PC-9 (cell line): ENCODE results near the gene TMEM150C. TPM values are rescaled to one million over a fixed set of nuclear protein-coding genes. Genes with fewer than 3 reads are reported as not detected.
A peak's percentile ranks its signal among the peaks of the same experiment; 100 is the strongest.

Experiments used
- BruUV-seq: library from RNA; stranded (reverse); fragments of 400-500 nt; replicated peaks from 2 replicates; lab custom pipeline; 2021; lab: Mats Ljungman, UMichigan
- CTCF ChIA-PET: fragments of 300-600 bp; sonication (Branson Sonifier 250); formaldehyde crosslinking; loops from one replicate; lab custom pipeline; 2022; ENCODE audit warnings: antibody characterized with exemption; lab: Charles Lee
- POLR2A ChIA-PET: fragments of 300-600 bp; sonication (Branson Sonifier 250); formaldehyde crosslinking; loops from one replicate; lab custom pipeline; 2022; ENCODE audit warnings: antibody characterized with exemption; ENCODE audit not compliant: unreplicated experiment; lab: Charles Lee
- DNase-seq, 2 experiments: peaks; one replicate each; pipeline versions ENCODE4 v3.0.0 to v3.0.0-alpha.2; 2015 to 2022; ENCODE audit warnings: mixed read lengths in 1 of 2
- H2AFZ ChIP-seq: fragments of 200-600 bp; sonication (generic); 2 replicates; pipeline ENCODE4 v1.8.1; 2017; ENCODE audit warnings: antibody characterized with exemption
- H3F3A ChIP-seq: fragments of 200-600 bp; sonication (generic); 2 replicates; pipeline ENCODE4 v1.8.1; 2017; ENCODE audit warnings: antibody characterized with exemption, mild to moderate bottlenecking, low read depth; ENCODE audit not compliant: insufficient read depth
- H3K27ac ChIP-seq: fragments of 200-600 bp; sonication (generic); 2 replicates; pipeline ENCODE4 v1.6.1; 2016; ENCODE audit warnings: mixed run types
- H3K27me3 ChIP-seq: fragments of 200-600 bp; sonication (generic); 2 replicates; pipeline ENCODE4 v1.6.1; 2016; ENCODE audit warnings: low read depth, mixed run types; ENCODE audit not compliant: insufficient read depth
- H3K36me3 ChIP-seq: fragments of 200-600 bp; sonication (generic); 2 replicates; pipeline ENCODE4 v1.6.1; 2016; ENCODE audit warnings: low read depth, mixed run types
- H3K4me1 ChIP-seq: fragments of 200-600 bp; sonication (generic); replicated peaks from 2 replicates; pipeline ENCODE4 v1.6.1; 2016; ENCODE audit warnings: mixed run types; ENCODE audit not compliant: insufficient read depth
- H3K4me2 ChIP-seq: fragments of 200-600 bp; sonication (generic); 2 replicates; pipeline ENCODE4 v1.6.1; 2017; ENCODE audit warnings: mixed run types
- H3K4me3 ChIP-seq: fragments of 200-600 bp; sonication (generic); 2 replicates; pipeline ENCODE4 v1.6.1; 2016; ENCODE audit warnings: mixed run types
- H3K79me2 ChIP-seq: fragments of 200-600 bp; sonication (generic); 2 replicates; pipeline ENCODE4 v1.6.1; 2017; ENCODE audit warnings: low read depth, mixed run types
- H3K9me2 ChIP-seq: fragments of 200-600 bp; sonication (generic); 2 replicates; pipeline ENCODE4 v1.8.1; 2017; ENCODE audit warnings: mild to moderate bottlenecking; ENCODE audit not compliant: insufficient read depth
- H3K9me3 ChIP-seq: fragments of 200-600 bp; sonication (generic); 2 replicates; pipeline ENCODE4 v1.8.1; 2016; ENCODE audit warnings: low read depth; ENCODE audit not compliant: insufficient read depth
- H4K20me1 ChIP-seq: fragments of 200-600 bp; sonication (generic); 2 replicates; pipeline ENCODE4 v1.8.1; 2017; ENCODE audit not compliant: insufficient read depth
- CTCF ChIP-seq: fragments of 200-600 bp; sonication (generic); conservative IDR thresholded peaks from 2 replicates; pipeline ENCODE4 v1.6.1; 2017; ENCODE audit warnings: mixed run types, antibody characterized with exemption, mild to moderate bottlenecking, moderate library complexity
- EZH2 ChIP-seq: fragments of 200-600 bp; sonication (generic); IDR thresholded peaks from 2 replicates; pipeline ENCODE4 v1.8.0; 2017; ENCODE audit warnings: antibody characterized with exemption, low read depth
- intact Hi-C: fragments of 100-400 bp; cut with micrococcal nuclease; formaldehyde crosslinking; loops from one replicate; pipeline ENCODE4 v1.10.0; 2022; ENCODE audit not compliant: unreplicated experiment
- total RNA-seq: library from RNA; stranded (reverse); gene quantifications from 2 replicates; pipeline ENCODE4 v1.2.3, GENCODE V29; 2021

TMEM150C gene
- total RNA-seq, 1 experiment from 2014 or later = 0.74 TPM

- H3K9me3 ChIP-seq = no peaks in the 10 kb centered on the region
- CTCF ChIA-PET = no interaction called here
- no peaks in the 10 kb centered on the region for H3K79me2 ChIP-seq
- H3K4me2 ChIP-seq = no peak overlapping the region
- no peaks in the 10 kb centered on the region for H3K9me2 ChIP-seq
- no peak for DNase-seq
- H3K36me3 ChIP-seq = no peaks in the 10 kb centered on the region
- no peak overlapping the region for H3K4me3 ChIP-seq
- no peak for TF ChIP-seq CTCF
- TF ChIP-seq EZH2 = no peak
- intact Hi-C loops = no loop called here
- H3K4me1 ChIP-seq = no peaks in the 10 kb centered on the region
- no TSS peak for BruUV-seq
- H3K27me3 ChIP-seq = no peaks in the 10 kb centered on the region
- H3K27ac ChIP-seq = no peak overlapping the region
- no peaks in the 10 kb centered on the region for H3F3A ChIP-seq
- POLR2A ChIA-PET = no interaction called here
- H2AFZ ChIP-seq = no peak overlapping the region
- H4K20me1 ChIP-seq = no peaks in the 10 kb centered on the region
Observed at GRCh38 chr4:82525307-82525911, 36.4 kb downstream of the TMEM150C start.

- Histone ChIP-seq H3K36me3 (no peaks in the 10 kb centered on the region), H3K4me2 (peak overlapping the region; percentile 12; the same call in 1 of the 2 replicates), H3F3A (no peaks in the 10 kb centered on the region), H3K27ac (no peak overlapping the region), H2AFZ (no peak overlapping the region), H3K4me3 (no peak overlapping the region), H3K9me3 (no peaks in the 10 kb centered on the region), H4K20me1 (no peaks in the 10 kb centered on the region), H3K9me2 (no peaks in the 10 kb centered on the region), H3K79me2 (no peaks in the 10 kb centered on the region), H3K4me1 (no peaks in the 10 kb centered on the region), H3K27me3 (no peaks in the 10 kb centered on the region)
- no TSS peak for BruUV-seq
- ChIA-PET CTCF (no interaction called here), POLR2A (no interaction called here)
- intact Hi-C loops = no loop called here
- DNase-seq = peak in 1 of 2 experiments; percentile 34
- TF ChIP-seq CTCF (no peak), EZH2 (no peak)
Observed at GRCh38 chr4:82524570-82525152, 37.1 kb downstream of the TMEM150C start.

- ChIA-PET CTCF (no interaction called here), POLR2A (no interaction called here)
- H3K79me2 ChIP-seq = no peaks in the 10 kb centered on the region
- no peaks in the 10 kb centered on the region for H3K9me2 ChIP-seq
- no TSS peak for BruUV-seq
- no peaks in the 10 kb centered on the region for H3F3A ChIP-seq
- H3K27ac ChIP-seq = no peak overlapping the region
- TF ChIP-seq EZH2 (no peak), CTCF (no peak)
- intact Hi-C loops = no loop called here
- no peak overlapping the region for H2AFZ ChIP-seq
- no peaks in the 10 kb centered on the region for H3K27me3 ChIP-seq
- no peak overlapping the region for H3K4me2 ChIP-seq
- no peaks in the 10 kb centered on the region for H3K9me3 ChIP-seq
- H3K4me3 ChIP-seq = no peak overlapping the region
- no peaks in the 10 kb centered on the region for H4K20me1 ChIP-seq
- no peaks in the 10 kb centered on the region; the same call in 1 of the 2 replicates for H3K4me1 ChIP-seq
- DNase-seq = no peak
- H3K36me3 ChIP-seq = no peaks in the 10 kb centered on the region
Observed at GRCh38 chr4:82523179-82523578, 38.6 kb downstream of the TMEM150C start.
